Measurements from ENCODE around the gene MAP4. TPM values are rescaled to one million over a fixed set of nuclear protein-coding genes. Genes with fewer than 3 reads are reported as not detected.

The MAP4 gene
- total and polyA plus RNA-seq, 12 donors, result 141 to 1,345 (median 894) TPM

DNA sequence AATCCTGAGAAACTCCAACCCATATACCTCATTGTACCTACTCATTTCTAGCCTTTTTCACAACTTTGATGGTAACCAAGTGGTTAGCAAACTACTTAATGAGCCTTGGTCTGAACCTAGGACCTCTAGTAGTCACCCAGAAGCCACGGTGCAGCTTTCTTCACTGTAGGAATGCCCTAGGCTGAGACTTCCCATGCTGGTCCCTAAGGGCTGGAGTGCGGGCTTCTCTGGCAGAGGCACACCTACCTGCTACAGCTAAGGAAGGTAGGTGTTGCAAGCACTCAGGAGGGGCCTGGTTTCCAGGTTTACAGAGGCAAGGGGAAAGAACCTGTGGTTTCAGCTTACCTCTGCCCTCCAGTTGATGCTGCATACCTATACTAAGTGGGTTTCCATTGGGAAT lies 147.9 kb downstream of the MAP4 start:
- peaks cover 0 to 31% (median 7%) of the 10 kb centered on the region in 9 donors for H3K4me1 ChIP-seq
- ATAC-seq (no peak), DNase-seq (no peak)
- no peaks in the 10 kb centered on the region for H3K27me3 ChIP-seq
- no peak overlapping the region for H3K4me3 ChIP-seq
- whole genome bisulfite sequencing, 2 donors, result 96 to 100% methylated on average over 2 of the region's 2 CpGs
- H3K27ac ChIP-seq, result no peak overlapping the region
- H3K36me3 ChIP-seq, result peaks cover 0 to 100% (median 79%) of the 10 kb centered on the region in 9 donors
- intact Hi-C loops (cut with DNase I), result loop anchor here in 1 of 10 donors (10.0 kb wide), 1 partner anchor 286 kb away; no protein-coding TSS in a partner anchor
- H3K9me3 ChIP-seq, result no peaks in the 10 kb centered on the region
- TF ChIP-seq, protein P1, sequence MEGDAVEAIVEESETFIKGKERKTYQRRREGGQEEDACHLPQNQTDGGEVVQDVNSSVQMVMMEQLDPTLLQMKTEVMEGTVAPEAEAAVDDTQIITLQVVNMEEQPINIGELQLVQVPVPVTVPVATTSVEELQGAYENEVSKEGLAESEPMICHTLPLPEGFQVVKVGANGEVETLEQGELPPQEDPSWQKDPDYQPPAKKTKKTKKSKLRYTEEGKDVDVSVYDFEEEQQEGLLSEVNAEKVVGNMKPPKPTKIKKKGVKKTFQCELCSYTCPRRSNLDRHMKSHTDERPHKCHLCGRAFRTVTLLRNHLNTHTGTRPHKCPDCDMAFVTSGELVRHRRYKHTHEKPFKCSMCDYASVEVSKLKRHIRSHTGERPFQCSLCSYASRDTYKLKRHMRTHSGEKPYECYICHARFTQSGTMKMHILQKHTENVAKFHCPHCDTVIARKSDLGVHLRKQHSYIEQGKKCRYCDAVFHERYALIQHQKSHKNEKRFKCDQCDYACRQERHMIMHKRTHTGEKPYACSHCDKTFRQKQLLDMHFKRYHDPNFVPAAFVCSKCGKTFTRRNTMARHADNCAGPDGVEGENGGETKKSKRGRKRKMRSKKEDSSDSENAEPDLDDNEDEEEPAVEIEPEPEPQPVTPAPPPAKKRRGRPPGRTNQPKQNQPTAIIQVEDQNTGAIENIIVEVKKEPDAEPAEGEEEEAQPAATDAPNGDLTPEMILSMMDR (IDR thresholded peaks at IDR 0.05), result no peak

DNA sequence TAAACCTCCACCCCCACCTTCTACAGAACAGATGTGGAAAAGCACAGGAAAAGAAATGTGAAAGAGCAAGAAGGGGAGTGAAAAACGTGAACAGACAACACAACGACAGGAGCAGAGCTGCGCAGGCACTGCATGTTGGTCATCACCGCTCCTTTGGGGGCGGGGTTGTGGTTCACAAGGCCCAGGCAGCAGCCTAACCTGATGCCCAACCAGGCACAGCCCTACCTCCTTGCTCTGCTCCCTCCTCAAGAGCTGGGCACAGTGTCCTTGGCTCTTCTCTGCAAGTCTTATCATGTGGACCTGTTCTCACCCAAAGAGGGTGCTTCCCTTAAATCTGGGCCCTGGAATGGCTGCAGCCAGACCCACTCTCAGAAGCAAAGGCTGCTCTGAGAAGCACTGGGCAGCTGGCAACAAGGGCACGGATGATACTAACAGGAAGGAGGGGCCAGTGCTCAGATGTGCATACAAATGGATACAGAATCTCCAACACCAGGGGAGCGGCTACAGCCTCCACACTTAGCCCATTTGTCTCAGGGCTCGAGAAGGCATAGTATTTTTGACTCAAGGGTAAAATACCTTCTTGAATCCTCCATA lies 148.7 kb downstream of the MAP4 start:
- TF ChIP-seq, protein P1 (IDR thresholded peaks at IDR 0.05), result no peak
- Histone ChIP-seq H3K4me3 (no peak overlapping the region), H3K36me3 (peaks cover 0 to 100% (median 87%) of the 10 kb centered on the region in 9 donors), H3K4me1 (peaks cover 0 to 24% (median 7%) of the 10 kb centered on the region in 9 donors), H3K27ac (no peak overlapping the region), H3K27me3 (no peaks in the 10 kb centered on the region), H3K9me3 (no peaks in the 10 kb centered on the region)
- ATAC-seq (peak in 3 of 8 donors; percentile 10 to 31 (median 19)), DNase-seq (no peak)
- WGBS, 2 donors, result 85% methylated on average over 8 of the region's 8 CpGs
- intact Hi-C loops (cut with DNase I), result loop anchor here in 1 of 10 donors (10.0 kb wide), 1 partner anchor 287 kb away; no protein-coding TSS in a partner anchor

DNA sequence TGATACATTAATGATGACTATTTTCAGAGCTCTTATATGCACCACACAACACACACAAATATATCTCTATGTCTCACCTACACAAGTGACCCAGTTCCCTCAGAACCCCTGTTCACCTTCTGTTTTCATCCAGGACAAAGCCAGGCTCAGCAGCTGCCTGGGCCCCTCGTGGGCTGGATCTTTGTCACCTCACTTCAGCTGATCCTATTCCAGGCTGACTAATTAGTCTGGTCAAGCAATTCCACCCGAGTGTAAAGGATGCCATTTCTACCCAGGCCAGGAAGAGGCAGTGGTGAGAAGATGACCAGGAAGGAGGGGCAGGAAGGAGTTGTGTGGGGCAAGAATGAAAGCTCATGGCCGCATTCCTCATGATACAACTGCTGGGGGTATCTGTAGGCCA lies 151.0 kb downstream of the MAP4 start:
- TF ChIP-seq, protein P1 (IDR thresholded peaks at IDR 0.05), result no peak
- ATAC-seq (no peak), DNase-seq (no peak)
- Histone ChIP-seq H3K27ac (no peak overlapping the region), H3K27me3 (no peaks in the 10 kb centered on the region), H3K4me3 (no peak overlapping the region), H3K4me1 (peaks cover 0 to 18% (median under 1%) of the 10 kb centered on the region in 9 donors), H3K36me3 (peaks cover 0 to 100% (median 72%) of the 10 kb centered on the region in 9 donors), H3K9me3 (no peaks in the 10 kb centered on the region)
- intact Hi-C loops (cut with DNase I), result loop anchor here in 1 of 10 donors (10.0 kb wide), 1 partner anchor 290 kb away; no protein-coding TSS in a partner anchor
- 48% methylated on average over 3 of the region's 3 CpGs for WGBS, 2 donors

DNA sequence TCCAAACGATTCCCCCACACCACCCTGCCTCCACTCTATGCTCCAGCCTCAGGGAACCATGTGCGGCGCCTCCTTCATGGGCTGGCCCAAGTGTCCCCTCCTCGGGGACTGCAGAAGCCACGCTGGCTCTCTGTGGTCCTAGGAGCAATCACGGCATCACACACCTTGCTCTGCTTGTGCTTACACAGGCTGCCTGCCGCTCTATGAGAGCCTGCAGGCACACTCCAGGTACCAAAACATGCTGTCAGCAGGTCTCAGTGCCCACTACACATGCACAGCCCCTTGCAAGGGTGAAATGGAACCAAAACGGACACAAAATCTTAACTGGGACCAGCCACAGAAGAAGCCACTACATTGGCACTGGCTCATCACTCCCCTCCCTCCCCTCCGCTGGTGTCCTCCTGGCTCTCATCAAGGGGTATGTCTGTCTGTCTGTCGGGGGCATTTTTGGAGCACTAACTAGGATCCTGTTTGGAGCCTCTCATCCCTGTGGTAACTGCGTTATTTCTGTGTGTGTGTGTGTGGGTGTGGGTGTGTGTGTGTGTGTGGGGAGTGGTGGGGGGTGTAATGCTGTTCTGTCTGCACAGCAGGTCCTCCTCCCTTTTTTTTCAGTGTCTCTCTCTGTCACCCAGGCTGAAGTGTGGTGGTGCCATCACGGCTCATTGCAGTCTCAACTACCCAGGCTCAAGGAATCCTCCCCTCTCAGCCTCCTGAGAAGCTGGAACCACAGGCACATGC lies 152.7 kb downstream of the MAP4 start:
- TF ChIP-seq, protein P1 (IDR thresholded peaks at IDR 0.05), result no peak
- intact Hi-C loops (cut with DNase I), result loop anchor here in 1 of 10 donors (10.0 kb wide), 1 partner anchor 291 kb away; no protein-coding TSS in a partner anchor
- Histone ChIP-seq H3K27me3 (no peaks in the 10 kb centered on the region), H3K9me3 (no peaks in the 10 kb centered on the region), H3K4me3 (no peak overlapping the region), H3K4me1 (peaks cover 0 to 20% (median 6%) of the 10 kb centered on the region in 9 donors), H3K27ac (no peak overlapping the region), H3K36me3 (peaks cover 0 to 100% (median 57%) of the 10 kb centered on the region in 9 donors)
- 91 to 95% methylated on average over 12 of the region's 12 CpGs for WGBS, 2 donors
- no peak for DNase-seq
- peak in 1 of 8 donors; percentile 12 for ATAC-seq

All from heart right ventricle (tissue), 16 donors.